HG03469 (cell line): ENCODE measurements around the gene CPT2.
"Not testable (repeated sequence)": the region's sequence is repeated elsewhere in the genome, so short reads cannot be mapped to it uniquely, and the experiment has no call there.

Experiments used
- ATAC-seq: cut with Tn5 transposase; IDR thresholded peaks from one replicate; pipeline ENCODE4 v1.9.1; 2021; ENCODE audit warnings: mild to moderate bottlenecking, moderate library complexity, moderate number of reproducible peaks; ENCODE audit not compliant: unreplicated experiment

Gene CPT2

GRCh38 chr1:53182111-53182593, 14.5 kb upstream of the CPT2 start:
- no peak for ATAC-seq

GRCh38 chr1:53182716-53183094, 13.9 kb upstream of the CPT2 start:
- no peak for ATAC-seq

- ATAC-seq, result no peak
Measured at GRCh38 chr1:53183095-53183990, 13.3 kb upstream of the CPT2 start.

GRCh38 chr1:53185955-53186297, 10.7 kb upstream of the CPT2 start:
- ATAC-seq, result not testable (repeated sequence)

GRCh38 chr1:53186533-53186932, 10.1 kb upstream of the CPT2 start:
- no peak for ATAC-seq

- no peak for ATAC-seq
Measured at GRCh38 chr1:53187401-53187800, 9.2 kb upstream of the CPT2 start.

- ATAC-seq, result no peak
Measured at GRCh38 chr1:53188099-53188498, 8.5 kb upstream of the CPT2 start.

GRCh38 chr1:53189061-53189460, 7.6 kb upstream of the CPT2 start:
- no peak for ATAC-seq

GRCh38 chr1:53190210-53190611, 6.4 kb upstream of the CPT2 start:
- no peak for ATAC-seq

GRCh38 chr1:53195246-53196016, 1.2 kb upstream of the CPT2 start:
- no peak for ATAC-seq

- ATAC-seq, result no peak
Measured at GRCh38 chr1:53196017-53196484, 573 bp upstream of the CPT2 start.

- ATAC-seq, result no peak
Measured at GRCh38 chr1:53197291-53198200, 922 bp downstream of the CPT2 start.

GRCh38 chr1:53198241-53198651, 1.6 kb downstream of the CPT2 start:
- ATAC-seq, result no peak

GRCh38 chr1:53203466-53203865, 6.8 kb downstream of the CPT2 start:
- ATAC-seq, result no peak

- ATAC-seq, result not testable (repeated sequence)
Measured at GRCh38 chr1:53205496-53205895, 8.9 kb downstream of the CPT2 start.

GRCh38 chr1:53206083-53206685, 9.6 kb downstream of the CPT2 start:
- ATAC-seq, result not testable (repeated sequence)

GRCh38 chr1:53206735-53207379, 10.2 kb downstream of the CPT2 start:
- ATAC-seq, result no peak

- no peak for ATAC-seq
Measured at GRCh38 chr1:53207726-53208125, 11.1 kb downstream of the CPT2 start.

- ATAC-seq, result no peak
Measured at GRCh38 chr1:53210352-53210751, 13.7 kb downstream of the CPT2 start.

GRCh38 chr1:53210954-53211353, 14.3 kb downstream of the CPT2 start:
- no peak for ATAC-seq
